RPMI7951 (cell line): ENCODE results near the gene POU4F1. TPM values are rescaled to one million over a fixed set of nuclear protein-coding genes. Genes with fewer than 3 reads are reported as not detected.
A peak's percentile ranks its signal among the peaks of the same experiment; 100 is the strongest.
"Not testable (repeated sequence)": the region's sequence is repeated elsewhere in the genome, so short reads cannot be mapped to it uniquely, and the experiment has no call there.

ENCODE experiments used
- DNase-seq: peaks from one replicate; pipeline ENCODE4 v3.0.0-alpha.2; 2012; ENCODE audit warnings: low read depth
- total RNA-seq: library from RNA; depleted of rRNA; stranded (reverse); fragments of >200 nt; shearing (Covaris generic); gene quantifications from 2 replicates; pipeline ENCODE4 v1.2.3, GENCODE V29; 2014; rRNA removed

Gene POU4F1, protein sequence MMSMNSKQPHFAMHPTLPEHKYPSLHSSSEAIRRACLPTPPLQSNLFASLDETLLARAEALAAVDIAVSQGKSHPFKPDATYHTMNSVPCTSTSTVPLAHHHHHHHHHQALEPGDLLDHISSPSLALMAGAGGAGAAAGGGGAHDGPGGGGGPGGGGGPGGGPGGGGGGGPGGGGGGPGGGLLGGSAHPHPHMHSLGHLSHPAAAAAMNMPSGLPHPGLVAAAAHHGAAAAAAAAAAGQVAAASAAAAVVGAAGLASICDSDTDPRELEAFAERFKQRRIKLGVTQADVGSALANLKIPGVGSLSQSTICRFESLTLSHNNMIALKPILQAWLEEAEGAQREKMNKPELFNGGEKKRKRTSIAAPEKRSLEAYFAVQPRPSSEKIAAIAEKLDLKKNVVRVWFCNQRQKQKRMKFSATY
- total RNA-seq: 0.10 TPM in 1 of 2 replicates, not detected in the other

DNA sequence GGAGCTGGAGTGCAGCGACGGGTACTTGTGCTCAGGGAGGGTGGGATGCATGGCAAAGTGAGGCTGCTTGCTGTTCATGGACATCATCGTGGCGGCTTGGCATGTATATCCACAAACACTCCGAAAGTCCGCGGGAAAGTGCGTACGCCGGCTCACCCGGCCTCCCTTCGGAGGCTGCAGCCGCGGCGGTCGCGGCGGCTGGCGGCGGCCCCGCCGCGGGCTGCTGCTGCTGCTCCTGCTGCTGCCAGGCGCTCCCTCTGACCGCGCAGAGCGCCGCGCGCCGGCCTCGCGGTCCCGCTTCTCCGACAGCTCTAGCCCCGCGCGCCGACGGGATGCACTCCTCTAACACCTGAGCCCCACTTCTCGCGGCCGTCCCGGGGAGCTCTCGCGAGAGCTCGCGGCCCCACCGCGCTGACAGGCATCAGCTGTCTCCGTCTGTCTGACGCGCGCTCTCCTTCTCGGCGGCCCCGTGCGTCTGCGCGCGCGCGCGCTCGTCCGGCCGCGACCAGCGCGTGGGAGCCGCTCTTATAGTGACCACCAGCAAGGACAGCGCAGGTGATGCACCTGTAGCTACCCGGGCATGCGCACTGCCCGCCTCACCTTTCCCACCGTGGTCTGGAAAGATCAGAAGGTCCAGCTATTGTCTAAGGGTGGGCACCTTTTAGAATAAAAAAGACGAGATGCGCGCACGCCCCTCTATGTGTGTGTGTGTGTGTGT lies at the start of gene POU4F1:
POU4F1 (minus strand) TSS at position 313 of the 718 bp plus-strand sequence; CDS start at position 87, 226 bp downstream.
- DNase-seq: peak; percentile 47

DNA sequence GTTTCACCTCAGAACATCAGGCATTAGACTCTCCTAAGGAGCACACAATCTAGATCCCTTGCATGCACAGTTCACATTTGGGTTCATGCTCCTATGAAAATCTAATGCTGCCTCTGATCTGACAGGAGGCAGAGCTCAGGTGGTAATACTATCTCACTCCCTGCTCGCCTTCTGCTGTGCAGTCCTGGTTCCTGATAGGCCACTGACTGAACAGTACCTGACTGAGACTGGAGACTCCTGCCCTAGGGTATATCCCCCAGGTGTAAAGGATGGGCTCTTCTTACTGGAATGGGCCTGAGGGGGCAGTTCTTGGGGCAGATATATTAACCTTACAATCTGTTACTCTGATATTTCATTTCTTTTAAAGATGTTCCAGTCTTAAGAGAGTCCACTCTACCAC lies 49.3 kb upstream of the POU4F1 start:
- no peak for DNase-seq

DNA sequence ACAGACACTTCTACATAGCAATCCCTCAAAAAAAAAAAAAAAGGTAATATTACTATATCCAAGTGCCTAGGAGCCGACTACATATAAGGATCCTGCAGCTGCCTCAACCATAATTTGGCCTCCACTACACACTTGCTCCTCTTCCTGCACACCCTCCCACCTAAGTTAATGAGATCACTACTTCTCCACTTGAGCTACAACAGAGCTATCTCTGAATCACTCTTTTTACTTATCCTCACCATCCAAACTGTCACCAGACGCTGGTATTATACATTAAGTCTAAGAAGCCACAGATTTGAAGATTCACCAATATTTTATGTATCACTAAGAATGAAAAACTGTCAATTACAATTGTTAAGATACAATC lies 47.3 kb upstream of the POU4F1 start:
- no peak for DNase-seq

DNA sequence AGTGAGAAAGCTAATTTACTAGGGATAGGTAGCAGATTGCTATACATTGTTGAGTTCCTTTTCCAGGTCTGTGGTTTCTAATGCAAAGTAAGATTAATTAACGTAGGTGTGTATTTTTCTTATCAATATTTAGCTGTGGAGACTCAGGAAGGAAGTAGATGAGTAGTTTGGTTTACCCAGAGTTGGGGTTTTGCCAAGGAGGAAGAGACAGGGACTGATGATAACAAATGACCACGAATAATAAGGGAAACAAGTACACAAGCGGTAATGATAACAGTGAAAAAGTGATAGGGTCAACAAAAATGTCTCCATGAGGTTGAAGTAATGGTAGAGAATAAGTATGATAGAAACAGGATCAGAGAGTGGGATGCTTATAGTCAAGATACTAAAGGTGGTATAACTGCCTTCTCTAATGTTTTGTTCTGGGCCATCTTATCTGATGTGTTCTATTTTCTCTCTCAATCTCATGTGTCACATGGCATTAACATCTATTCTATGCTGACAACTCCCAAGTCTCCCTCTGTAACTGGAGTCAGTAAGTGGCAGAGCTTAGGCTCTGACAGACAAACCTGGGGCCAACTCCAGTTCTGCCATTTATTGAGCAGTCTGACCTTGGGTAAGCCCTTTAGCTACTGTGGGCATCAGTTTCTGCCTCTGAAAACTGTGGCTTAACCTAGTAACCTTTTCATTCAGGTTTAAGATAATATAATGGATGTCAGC lies 46.8 kb upstream of the POU4F1 start:
- DNase-seq: no peak

DNA sequence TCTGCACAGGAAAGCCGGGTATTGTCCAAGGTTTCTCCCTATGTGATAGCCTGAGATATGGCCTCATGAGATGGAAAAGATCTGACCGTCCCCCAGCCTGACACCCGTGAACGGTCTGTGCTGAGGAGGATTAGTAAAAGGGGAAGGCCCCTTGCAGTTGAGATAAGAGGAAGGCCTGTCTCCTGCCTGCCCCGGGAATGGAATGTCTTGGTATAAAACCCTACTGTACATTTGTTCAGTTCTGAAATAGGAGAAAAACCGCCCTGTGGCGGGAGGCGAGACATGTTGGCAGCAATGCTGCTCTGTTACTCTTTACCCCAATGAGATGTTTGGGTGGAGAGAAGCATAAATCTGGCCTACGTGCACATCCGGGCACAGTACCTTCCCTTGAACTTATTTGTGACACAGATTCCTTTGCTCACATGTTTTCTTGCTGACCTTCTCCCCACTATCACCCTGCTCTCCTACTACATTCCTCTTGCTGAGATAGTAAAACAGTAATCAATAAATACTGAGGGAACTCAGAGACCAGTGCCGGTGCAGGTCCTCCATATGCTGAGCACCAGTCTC lies 43.8 kb upstream of the POU4F1 start:
- not testable (repeated sequence) for DNase-seq

DNA sequence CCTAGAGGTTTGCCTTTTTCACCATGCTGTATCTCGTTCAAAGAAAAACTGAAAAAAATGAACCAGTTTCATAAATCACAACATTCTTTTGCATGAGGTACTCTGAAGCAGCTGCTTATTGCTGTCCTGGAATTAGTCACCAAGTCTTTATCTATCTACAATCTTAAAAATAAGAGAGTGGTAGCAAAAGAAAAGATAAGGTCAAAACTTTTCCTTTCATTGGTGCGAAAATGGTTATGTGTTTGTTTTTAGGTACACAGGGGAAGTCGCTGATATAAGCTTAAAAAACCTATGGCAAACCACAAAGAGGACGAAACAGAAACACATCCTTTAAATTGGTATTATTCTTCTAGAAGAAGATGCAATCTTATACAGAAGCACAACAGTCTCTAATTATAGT lies 34.9 kb upstream of the POU4F1 start:
- no peak for DNase-seq

DNA sequence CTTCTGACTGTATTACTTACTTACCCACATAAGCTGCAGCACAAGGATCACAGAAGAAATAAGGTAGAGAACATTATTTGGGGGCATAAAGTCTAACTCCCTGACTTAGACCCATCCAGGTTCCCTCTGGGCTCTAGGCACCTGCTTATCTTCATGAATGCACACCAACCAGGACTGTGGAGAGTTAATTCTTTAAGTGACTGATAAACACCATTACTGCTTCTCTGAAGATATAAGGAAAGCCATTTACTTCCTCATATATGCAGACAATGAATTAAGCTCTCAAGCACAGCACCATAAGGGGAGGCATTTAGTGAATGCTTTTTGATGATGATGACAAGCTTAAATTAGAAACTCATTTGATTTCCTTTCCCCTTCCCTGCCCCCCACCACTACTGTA lies 33.1 kb upstream of the POU4F1 start:
- no peak for DNase-seq

DNA sequence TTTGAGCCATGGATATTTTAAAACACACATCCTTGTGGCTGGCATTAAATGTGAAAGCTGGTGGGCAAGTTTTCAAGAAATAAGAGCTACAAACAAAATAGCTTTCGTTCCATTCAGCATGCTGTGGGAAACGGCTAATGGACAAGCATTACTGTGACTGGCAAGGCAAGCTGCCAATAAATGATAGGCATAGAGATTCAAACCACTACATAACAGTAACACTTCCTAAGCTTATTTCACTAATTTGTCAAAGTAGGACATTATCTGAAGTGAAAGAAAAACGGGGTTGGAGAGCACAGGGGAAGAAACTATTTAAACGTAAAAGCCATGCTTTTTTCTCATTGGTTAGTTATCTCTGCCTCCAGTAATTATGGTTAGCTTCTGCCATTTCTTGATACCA lies 29.6 kb upstream of the POU4F1 start:
- DNase-seq: no peak

DNA sequence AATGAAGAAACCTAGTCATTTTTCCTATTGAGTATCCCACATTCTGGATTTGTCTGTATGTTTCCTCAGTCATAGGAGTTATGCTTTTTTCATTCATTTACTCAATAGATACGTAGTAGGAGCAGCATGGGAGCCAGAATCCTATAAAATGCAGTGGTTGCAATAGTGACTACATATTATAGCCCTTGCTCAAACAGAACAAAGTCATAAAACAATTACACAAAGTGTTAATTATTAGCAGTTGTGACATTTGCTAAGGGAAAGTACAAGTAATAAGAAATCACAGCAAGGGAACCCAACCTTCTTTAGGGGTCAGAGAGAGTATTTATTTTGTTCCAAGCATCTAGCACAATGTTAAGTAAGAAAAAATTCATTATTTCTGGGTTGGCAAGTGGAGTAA lies 27.7 kb upstream of the POU4F1 start:
- DNase-seq: no peak

DNA sequence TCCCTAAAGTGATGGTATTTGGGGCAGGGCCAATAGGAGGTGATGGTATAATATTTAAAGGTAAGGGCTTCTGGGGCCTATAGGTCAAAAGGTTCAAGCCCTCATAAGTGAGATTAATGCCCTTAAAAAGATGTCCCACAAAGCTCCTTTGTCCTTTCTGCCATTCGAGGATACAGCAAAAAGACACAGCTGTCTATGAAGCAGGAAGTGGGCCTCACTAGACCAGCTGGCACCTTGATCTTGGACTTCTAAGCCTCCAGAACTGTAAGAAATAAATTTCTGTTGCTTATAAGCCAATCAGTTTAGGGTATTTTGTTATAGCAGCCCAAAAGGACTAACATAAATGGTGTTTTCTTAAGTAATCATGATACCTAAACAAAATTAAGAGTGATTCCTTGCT lies 27.2 kb upstream of the POU4F1 start:
- DNase-seq: no peak

DNA sequence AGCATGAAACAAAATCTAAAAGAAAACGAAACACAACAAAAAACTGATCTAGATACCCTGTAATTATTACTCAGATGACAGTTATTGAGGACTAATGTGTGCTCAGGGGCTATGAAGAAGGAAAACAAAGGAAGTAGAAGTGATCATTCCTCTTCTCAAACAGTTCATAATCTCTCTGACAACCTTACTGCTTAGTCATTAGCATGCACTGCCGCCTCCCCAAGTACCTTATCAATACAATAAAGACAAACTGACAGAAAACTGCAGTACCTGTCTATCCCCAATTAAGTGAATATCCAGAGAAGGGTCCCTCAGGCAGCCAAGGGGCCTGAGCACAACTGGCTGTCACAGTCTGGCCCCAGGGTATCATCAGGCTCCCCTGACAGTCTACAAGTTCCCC lies 22.0 kb upstream of the POU4F1 start:
- no peak for DNase-seq

DNA sequence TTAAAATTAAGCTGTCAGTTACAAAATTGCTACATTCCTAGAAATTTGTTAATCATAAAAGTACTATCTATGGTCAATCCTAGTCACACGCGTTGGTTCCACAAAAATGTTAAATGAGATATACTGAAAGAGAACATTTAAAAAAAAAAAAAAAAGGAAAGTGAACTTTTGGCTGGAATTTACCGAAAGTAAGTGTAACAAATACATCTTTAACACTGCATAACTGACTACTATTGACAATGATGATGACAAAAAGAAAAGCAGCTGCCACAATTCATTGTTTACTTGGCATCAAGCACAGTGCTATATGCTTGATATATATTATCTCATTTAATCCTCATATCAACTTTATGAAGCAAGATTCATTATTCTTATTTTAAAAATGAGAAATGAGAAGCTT lies 19.8 kb upstream of the POU4F1 start:
- DNase-seq: no peak

DNA sequence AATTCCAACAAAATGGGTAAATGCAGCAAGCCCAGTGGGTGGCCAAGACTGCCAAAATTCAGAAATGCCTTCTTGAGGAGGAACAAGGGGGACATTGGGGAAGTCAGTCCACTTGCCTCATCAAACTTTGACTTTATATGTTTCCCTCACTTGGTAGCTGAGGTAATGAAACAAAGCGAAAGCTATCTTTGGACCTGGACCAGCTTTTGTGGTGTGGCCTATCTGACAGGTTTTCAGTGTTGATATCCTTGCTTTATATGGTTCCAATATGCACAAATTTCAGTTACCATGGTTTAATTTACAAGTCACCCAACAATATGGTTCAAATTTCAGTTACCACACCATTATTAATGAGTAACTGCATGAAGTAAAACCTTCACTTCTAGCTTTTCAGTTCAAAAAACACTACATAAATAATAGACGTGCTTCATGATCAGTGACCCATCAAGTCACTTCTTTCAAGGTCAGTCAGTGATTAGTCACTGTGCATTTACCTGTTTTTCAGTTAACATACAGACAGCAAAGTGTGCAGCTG lies 17.7 kb upstream of the POU4F1 start:
- no peak for DNase-seq

DNA sequence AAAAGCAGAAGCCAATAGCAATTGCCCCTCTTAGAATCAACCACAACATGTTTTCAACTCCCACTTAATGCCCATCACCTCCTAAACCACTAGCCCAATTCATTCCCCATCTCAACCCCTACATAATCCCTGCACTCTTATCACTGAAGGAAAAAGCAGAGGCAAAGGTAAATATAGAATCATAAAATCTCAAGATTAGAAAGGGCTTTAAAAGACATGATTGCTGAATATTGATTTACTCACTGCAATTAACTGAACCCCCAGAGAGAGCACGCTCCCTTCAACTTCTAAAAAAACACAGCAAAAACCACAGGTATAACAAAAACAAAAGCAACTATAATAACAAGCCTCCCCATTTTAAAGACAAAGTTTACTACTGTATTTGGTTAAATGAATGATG lies 15.1 kb upstream of the POU4F1 start:
- DNase-seq: no peak

DNA sequence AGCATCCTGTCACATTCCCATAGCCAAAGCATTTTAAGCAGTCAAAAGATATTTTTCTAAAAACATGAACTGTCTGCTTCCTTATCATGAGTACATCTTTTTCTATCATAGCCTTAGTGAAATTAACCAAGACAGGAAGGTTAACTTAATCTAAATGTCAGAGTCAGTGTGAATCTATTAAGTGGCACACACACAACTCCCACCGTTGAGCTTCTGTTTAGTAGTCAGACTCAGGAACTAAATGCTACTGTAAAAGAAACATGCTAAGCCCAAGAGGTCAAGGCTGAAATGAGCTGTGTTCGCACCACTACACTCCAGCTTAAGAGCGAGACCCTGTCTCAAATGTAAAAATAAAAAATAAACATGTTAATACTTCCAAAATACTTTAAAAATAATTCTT lies 7.7 kb upstream of the POU4F1 start:
- DNase-seq: no peak

DNA sequence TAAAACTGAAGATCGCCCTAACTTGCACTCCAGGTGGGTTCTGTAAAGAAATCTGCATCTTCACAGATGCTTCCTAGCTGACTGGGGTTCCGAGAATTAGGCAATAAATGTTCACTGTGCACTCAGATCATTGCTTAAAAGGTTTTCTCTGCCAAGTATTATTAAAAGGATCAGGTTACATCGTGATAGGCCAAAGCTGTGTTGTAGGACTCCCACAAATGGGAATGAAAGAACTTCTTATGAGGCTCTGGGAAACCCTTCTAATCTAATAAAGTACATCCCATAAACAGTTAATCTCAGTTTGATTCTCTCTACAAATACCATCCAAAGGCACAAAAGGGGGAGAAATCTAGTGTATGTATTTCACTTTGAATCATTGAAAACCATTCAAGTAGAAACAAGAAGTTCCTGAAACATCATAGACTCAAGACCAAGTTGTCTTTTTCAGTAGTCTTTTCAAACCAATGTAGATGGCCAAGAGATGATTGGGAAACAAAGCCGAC lies 7.1 kb upstream of the POU4F1 start:
- no peak for DNase-seq

DNA sequence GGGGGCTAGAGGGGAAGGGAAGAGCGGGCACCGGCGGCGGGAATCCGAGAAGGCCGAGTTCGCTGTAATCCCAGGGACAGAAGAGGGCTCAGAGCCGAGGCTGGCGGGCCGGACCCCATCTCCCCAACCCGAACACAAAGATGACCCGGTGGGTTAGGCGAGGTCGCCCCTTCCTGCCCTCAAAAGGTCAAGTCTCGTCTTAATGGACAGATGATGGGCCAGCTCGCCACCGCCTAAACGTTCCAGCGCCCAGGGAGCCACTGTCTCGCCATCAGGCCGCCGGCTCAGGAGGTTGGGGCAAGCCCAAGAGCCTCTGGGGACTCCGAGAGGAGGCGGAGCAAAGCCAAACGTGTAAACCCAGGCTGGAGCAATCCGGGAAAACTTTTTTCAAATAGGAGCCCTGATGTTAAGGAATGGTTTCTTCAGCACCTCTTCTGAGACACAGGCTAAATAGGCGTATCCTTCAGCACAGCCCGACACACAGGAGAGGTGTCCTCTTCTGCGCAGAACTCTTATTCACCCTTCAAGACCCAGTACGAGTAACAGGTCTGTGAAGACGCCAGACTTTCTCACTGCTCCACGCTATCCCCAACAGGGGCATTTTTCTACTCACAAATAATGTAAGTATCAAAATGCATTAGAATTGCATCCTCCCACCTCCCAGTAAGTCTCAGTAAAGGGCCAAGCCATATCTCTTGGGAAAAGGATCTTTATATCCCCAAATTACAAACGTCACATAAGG lies 6.3 kb upstream of the POU4F1 start:
- DNase-seq: no peak

DNA sequence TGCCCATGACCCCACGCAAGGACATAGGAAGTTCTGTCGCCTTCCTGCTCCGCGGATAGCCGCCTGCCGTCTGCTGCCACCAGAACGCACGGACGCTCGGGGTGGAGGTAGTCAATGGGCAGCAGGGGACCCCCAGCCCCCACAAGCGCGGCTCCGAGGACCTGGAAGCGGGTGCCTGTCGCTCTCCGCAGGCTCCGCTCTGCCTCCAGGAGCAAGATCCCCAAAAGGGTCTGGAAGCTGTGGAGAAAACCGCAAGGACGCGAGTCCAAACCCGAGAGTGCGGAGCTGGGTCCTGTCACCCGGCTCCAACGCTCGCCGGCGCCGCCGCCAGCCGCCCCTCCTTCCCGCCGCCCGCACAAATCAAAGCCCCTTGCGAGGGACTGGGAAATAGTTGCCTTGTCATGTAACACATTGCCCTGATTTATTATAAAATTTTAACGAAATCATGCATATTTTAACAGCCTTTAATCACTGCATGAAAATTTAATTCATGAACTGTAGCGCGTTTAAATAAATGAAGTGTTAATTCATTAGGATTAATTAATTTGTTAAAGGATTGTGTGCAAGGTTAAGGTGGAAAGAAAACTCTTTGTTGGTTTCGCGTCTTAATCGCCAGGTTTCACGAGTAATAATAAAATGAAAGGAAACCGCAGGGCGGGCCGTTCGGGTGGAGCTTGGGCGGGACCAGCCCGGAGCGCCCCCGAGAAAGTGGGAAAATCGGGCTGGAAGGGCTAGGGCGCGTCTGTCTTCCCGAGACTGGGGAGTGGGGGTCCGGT lies 5.5 kb upstream of the POU4F1 start:
- no peak for DNase-seq

DNA sequence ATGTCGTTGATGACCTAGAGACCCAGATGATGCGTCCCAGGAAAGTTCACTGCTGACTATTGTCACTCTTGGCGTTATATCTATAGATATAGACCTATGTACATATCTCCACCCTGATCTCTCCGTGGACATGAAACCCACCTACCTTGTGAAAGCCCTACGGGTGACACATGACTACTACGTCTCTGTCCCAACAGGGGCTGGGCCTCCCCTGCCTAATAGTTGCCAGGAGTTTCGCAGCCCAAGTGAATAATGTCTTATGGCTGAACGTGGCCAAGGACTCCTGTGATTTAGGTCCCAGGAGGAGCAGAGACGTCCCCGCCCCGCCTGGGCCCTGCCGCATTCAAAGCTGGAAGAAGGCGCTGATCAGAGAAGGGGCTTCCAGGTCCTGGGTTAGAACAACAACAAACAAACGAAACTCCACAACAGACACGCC lies 4.9 kb upstream of the POU4F1 start:
- DNase-seq: no peak
